Measurements from ENCODE around the gene PAN3.
"Not testable (repeated sequence)": the region's sequence is repeated elsewhere in the genome, so short reads cannot be mapped to it uniquely, and the experiment has no call there.

Gene PAN3, protein sequence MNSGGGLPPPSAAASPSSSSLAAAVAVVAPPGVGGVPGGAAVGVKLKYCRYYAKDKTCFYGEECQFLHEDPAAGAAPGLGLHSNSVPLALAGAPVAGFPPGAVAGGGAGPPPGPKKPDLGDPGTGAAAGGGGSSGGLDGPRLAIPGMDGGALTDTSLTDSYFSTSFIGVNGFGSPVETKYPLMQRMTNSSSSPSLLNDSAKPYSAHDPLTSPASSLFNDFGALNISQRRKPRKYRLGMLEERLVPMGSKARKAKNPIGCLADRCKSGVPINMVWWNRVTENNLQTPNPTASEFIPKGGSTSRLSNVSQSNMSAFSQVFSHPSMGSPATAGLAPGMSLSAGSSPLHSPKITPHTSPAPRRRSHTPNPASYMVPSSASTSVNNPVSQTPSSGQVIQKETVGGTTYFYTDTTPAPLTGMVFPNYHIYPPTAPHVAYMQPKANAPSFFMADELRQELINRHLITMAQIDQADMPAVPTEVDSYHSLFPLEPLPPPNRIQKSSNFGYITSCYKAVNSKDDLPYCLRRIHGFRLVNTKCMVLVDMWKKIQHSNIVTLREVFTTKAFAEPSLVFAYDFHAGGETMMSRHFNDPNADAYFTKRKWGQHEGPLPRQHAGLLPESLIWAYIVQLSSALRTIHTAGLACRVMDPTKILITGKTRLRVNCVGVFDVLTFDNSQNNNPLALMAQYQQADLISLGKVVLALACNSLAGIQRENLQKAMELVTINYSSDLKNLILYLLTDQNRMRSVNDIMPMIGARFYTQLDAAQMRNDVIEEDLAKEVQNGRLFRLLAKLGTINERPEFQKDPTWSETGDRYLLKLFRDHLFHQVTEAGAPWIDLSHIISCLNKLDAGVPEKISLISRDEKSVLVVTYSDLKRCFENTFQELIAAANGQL

DNA sequence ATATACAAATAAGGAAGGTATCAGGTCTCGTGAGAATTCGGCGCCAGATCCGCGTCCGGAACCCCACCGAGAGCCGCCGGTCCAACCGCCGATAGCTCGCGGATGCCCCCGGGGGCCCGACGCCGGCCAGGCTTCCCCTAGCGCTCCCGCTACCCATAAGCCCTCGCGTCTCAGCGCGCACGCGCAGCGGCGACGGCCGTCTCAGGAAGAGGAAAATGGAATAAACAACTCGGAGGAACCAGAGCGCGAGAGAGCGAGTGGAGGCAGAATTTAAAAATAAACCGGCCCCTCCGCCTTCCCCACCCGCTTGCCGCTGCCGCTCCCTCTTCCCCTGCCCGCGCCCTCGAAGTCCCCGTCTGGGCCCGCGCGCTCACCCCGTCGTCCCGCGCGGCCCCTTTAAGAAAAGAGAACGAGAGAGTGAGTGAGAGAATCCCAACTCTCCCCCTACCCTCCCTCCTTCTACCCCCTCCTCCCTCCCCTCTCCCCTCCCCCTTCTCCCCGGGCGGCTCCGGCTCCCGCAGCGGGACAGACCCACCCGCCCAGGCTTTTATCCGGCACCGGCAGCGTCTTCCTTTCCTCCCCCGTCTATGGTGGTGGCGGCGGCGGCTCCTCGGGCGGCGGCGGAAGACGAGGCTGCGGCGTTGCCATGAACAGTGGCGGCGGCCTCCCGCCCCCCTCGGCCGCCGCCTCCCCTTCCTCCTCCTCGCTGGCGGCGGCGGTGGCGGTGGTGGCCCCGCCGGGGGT is at the start of gene PAN3:
Gene PAN3 (plus strand): TSS at position 534 of the 744 bp plus-strand sequence. CDS start 113 bp downstream, at position 647.
- peak; percentile 65 to 70 for ATAC-seq

DNA sequence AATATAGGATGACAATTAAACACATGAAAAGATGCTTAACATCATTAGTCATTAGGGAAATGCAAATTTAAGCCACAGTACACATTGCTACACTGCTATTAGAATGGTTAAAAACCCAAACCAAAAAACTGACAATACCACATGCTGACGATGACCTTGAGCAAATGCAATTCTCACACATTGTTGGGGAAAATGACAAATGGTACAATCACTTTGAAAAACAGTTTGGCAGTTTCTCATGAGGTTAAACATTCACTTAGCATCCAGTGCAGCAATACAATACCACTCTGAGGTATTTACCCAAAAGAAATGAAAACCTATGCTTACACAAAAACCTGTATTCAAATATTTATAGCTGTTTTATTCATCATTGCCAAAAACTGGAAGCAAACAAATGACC is 49.3 kb upstream of the PAN3 start:
- no peak for ATAC-seq

DNA sequence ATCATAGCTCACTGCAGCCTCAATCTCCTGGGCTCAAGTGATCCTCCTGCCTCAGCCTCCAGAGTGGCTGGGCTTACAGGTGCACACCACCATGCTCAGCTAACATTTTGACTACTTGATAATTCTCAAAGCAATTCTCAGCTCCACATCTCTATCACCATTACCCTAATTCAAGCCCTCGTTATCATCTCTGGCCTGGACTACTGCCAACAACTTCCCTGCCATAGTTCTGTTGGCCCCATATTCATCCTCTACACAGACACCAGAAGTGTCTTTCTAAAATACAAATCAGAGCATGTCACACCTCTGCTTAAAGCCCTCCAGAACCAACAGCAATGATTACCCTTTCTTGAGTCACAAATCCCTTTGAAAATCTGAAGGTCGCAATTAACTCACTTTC is 45.9 kb upstream of the PAN3 start:
- no peak for ATAC-seq

DNA sequence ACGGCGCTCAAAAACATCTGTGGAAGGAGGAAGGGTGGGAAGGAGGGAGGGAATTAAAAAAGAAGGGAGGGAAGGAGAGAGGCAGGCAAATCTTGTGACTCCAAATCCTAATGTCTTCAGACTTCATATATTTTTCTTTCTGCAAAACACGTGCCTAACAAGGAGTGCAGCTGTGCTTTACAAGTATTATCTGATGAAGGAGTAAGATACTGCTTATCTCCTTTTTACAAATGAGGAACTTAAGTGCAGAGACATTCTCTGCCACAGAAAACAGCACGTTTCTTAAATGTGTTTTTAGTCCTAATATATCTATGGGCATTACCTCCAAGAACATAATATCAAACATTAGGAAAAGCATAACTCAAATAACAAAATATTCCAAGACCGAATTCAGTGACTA is 44.5 kb upstream of the PAN3 start:
- ATAC-seq, result no peak

DNA sequence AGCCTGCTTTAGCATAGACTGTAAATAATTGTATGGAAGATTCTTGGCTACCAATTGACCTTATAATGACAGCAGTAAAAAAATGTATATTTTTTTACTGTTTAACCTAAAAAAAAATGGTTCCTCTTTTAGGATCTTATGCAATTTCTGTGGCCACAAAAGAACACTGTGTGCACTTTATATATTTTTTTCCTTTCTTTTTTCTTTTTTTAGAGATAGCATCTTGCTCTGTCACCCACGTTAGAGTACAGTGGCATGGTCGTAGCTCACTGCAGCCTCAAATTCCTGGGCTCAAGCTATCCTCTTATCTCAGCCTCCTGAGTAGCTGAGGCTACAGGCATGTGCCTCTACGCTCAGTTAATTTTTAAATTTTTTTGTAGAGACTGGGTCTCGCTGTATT is 44.0 kb upstream of the PAN3 start:
- no peak for ATAC-seq

DNA sequence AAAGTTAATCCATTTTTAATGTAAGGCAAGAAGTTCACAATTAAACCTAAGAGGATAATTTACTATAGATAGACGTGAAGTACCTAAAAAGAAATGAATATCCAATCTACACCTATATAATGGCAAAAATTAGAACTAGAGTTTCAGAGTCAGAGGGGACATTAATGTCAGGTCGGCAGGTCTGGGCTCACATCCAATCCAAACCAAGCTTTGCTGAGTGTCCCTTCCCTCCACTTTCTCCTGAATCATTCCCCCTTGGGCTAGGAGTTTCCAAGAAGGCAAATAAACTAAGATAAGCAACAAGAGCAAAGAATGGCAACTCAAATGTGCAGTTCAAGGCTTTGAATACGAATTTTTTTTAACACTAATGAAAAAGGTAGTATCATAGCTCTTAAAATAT is 40.8 kb upstream of the PAN3 start:
- no peak for ATAC-seq

DNA sequence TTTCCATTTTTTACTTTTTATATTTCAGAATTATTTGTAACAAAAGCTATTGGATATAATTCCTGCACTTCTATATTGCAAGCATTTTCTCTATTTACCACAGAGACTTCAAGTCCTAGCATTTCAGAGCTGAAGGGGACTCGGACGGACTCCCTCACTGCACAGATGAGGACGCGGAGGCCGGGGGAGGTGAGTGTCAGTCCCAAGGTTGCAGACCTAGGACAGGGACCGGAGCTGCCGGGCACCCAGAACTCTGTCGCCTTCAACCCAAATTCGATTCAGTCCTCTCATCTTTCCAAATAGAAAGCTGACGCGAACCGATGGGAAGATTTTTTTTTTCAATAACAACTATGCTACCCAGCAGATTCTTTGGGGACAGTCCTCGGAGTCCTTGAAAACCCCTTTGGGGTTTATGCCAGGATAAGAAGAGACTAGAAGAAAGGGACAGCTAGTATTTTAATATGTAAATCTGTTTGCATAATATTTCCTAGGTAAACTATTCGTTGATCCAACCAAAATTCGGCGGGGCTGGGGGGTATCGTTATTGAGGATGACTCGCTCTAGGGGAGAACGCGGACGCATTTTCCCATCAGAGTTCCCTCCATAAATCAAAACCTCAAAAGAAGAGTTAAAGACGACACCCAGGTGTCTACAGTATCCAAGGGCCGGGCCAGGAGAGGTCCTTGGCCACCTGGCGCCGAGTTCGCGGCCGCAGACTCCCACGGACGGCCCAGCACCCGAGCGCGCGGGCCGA is 38.8 kb upstream of the PAN3 start:
- ATAC-seq, result no peak

DNA sequence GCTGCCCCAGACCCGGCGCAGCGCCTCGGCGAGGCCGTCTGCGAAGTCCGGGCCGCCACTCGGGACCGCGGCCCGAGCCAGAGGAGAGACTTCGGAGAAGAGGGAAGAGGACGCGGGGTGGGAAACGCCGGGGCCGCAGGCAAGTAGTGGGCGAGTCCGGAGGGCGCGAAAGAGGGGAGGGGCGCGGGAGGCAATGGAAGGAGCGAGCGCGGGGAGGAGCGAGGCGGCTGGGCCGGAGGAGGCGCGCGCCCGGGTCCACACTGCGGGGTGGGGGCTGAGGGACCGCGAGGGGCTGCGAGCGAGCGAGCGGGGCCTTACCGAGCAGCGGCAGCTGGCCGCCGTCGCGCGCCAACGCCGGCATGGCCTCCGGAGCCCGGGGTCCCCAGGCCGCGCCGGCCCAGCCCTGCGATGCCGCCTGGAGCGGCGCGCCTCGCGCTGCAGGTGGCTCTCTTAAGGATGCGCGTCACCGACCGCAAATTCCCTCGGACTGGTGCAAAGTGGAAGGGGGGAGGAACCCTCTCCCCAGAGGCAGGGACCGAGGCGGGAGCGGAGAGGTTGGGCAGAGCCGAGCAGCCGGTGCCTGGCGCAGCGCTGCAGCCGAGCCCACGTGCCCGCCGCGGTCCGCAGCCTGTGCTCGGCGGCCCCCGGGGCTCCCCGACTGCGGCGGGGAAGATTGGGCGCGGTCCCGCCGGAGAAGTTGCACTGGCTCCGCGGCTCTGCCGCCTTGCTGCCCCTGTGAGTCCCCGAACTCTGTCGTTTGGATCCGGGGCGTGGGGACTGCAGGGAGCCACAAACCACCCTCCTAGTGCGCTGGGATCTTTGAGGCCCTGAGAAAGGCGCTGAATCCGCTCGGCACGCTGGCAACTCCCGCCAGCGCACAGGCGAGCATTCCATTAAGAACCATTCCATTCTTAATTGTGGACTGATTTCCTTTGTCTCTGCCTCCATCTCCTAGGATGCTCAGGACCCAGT is 37.9 kb upstream of the PAN3 start, which contains the start of gene FLT3:
Gene FLT3 (minus strand): TSS at position 427 of the 972 bp plus-strand sequence. CDS start 66 bp downstream, at position 361.
- ATAC-seq, result peak; percentile 33 to 55

DNA sequence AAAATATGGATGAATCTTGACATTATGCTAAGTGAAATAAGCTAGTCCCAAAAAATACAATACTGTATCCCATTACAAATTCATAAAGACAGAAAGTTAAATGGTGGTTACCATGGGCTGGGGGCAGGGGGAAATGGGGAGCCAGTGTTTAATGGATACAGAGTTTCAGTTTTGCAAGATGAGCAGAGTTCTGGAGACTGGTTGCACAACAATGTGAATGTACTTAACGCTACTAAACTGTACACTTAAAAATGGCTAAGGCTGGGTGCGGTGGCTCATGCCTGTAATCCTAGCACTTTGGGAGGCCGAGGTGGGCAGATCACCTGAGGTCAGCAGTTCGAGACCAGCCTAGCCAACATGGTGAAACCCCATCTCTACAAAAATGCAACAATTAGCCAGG is 36.5 kb upstream of the PAN3 start:
- not testable (repeated sequence) for ATAC-seq

DNA sequence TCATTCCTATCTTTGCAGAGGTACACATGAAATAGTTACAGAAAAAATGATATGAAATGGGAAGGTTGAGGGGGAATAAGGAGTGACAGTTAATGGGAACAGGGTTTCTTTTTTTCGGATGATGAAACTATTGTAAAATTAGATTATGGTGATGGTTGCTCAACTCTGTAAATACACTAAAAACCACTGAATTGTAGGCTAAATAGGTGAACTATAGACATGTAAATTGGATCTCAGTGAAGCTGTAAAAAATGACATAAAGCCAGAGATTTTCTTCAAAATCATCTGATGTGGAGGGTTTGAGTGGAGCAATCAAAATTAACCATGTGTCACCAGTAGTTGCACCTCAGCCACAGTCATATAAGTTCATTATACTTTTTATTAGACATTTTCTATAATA is 31.4 kb upstream of the PAN3 start:
- no peak for ATAC-seq

DNA sequence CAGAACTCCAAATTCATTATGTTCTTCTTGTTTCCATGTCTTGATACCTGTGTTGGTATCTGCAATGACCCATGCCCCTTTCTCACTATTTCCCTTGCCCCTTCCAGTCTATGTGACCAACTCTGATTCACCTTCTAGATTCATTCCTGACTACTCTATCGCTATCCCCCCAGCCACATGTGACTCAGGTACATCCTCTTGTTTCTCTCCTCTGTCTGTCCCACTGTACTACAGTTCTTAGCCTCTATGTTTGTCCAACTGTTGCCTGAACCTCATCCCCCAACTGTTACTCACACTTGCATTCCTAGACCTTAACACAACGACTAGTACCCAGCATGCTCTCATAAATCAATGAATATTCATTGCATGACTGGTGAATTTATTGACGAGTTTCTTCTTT is 27.9 kb upstream of the PAN3 start:
- no peak for ATAC-seq

DNA sequence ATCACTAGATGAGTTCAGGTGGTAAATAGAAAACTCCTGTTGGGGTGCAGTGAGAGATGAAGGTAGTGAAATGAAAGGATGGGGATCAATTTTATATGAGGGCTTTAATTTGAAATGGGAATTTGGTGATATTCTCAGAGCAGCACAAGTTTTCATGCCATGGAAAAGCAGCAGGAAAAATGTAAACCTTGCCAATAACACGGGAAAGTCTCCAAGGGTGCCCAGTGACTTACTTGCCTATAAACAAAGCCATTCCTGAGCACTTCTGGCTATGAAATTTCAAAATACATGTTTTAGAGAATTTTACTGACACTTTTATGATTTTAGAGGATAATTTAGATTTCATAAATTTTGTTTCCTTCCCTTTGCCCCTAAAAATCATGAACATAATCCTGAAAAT is 21.6 kb upstream of the PAN3 start:
- ATAC-seq, result no peak

DNA sequence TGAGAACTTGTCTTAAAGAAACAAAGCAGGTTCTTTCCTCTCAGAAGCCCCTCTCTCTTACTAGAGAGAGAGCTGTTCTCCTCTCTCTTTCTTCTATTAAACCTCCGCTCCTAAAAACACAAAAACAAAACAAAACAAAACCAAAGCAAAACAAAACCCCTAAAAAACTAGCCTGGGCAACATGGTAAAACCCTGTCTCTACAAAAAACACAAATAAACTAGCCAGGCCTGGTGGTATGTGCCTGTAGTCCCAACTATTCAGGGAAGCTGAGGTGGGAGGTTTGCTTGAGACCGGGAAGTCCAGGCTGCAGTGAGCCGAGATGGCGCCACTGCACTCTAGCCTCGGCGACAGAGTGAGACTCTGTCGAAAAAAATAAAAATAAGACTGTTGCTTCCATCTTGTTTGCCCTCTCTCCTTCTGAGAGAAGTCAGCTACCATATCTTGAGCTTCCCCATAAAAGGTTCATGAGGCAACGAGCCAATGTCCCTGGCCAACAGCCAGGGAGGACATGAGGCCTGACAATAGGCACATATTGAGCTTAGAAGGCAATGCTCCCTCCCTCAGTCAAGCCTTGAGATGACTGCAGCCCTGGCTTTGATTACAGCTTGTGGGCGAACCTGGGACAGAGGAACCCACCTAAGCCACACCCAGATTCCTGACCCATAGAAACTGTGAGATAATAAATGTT is 20.5 kb upstream of the PAN3 start:
- ATAC-seq, result no peak

DNA sequence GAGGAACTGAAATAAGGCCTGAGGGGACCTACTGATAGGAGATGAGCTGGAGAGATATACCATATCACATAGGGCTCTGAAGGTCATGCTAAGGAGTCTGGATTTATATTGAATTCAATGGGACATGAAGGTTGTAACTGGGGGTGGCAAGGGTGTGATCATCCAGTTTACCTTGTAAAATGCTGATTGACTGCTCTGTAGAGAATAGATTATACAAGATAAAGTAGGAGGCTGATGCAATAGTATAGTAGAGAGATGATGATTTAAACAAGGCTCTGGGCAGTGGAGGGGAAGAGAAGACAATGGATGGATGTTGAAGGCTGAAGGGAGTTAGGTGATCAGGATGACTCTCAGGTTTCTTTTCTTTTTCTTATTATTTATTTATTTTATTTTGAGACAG is 18.0 kb upstream of the PAN3 start:
- no peak for ATAC-seq

DNA sequence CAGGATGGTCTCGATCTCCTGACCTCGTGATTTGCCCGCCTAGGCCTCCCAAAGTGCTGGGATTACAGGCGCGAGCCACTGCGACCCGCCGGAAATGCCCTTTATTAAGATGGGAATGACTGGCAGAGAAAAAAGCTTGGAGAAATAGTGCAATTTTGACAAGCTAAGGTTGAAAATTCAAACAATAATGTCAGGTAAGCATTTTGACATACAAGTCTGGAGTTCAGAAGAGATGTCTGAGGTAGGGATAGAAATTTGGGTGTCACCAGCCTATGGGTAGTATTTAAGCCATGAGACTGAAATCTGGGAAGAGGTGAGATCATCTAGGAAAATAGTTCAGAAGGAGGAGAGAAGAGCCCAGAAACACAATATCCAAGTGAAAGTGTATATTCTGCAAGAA is 17.1 kb upstream of the PAN3 start:
- no peak for ATAC-seq

DNA sequence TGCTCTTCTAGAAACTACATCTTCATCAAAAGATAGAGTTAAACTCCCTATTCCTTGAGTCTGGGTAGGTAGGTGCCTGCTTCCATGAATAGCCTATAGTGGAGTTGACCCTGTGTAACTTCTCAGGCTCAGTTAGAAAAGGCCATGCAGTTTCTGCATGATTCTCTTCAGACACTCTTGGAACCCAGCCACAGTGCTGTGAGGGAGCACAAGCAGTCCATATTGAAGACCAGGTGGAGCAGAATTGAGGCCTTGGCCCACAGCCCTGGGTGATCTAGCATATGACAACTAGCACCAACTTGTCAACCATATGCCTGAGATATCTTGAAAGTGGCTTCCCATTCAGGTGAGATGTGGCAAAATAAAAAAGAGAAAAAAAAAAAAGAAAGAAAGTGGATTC is 10.3 kb upstream of the PAN3 start:
- ATAC-seq, result no peak

DNA sequence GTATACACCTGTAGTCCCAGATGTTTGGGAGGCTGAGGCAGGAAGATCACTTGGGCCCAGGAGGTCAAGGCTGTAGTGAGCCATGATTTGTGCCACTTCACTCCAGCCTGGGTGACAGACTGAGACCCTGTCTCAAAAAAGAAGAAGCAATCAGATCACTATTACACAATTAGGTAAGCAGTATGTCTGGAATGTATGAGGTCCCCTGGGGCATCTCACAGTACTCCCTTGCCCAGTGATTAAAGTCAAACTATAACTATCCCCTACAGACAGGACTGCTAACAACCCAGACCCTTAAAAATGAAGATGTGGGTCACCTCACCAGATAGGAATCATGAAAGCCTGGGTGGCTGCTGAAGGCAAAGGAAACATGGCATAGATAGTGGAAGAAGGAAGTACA is 9.4 kb upstream of the PAN3 start:
- no peak for ATAC-seq

DNA sequence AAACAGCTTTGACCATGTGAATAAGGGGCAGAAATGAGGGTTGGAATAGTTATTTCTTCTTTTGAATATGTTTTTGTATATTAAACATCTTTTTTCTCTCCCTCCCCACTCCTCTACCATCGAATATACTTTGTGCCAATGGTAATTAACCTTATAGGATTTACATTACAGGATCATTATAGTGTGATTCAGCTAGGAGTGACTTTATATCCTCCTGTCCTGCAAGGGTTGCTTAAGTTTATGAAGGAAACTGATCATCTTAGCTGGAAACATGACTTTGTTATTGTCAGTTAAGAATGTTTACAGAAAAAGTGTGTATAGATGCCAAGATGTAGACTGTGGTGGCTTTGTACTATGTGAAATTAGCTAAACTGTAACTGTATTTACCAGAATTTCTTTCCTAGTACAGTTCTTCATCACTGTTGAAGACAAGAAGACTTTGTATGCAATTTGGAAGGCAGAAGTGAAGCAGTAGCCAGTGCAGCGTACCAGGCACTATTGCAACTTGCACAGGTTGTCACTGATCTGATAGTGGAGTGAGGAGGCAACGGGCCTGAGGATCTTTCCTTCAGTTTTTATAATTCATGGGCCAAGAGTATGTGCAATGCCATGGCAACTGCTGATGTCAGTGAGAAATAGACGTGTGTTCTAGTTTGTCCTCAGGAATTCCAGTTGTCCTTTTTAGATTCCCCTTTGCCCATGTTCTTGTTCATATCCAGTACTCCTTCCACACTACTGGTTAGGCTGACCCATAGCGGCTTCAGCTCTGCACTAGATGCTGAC is 8.2 kb upstream of the PAN3 start:
- ATAC-seq, result no peak

DNA sequence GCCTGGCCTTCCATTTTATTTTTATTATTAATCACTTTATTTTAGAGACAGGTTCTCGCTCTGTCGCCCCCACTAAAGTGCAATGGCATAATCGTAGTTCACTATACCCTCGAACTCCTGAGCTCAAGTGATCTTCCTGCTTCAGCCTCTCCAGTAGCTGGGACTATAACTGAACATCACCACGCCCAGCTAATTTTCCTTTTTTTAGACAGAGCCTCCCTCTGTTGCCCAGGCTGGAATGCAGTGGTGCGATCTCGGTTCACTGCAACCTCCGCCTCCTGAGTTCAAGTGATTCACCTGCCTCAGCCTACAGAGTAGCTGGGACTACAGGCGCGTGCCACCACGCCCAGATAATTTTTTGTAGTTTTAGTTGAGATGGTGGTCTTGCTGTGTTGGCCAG is 6.7 kb upstream of the PAN3 start:
- ATAC-seq, result no peak

DNA sequence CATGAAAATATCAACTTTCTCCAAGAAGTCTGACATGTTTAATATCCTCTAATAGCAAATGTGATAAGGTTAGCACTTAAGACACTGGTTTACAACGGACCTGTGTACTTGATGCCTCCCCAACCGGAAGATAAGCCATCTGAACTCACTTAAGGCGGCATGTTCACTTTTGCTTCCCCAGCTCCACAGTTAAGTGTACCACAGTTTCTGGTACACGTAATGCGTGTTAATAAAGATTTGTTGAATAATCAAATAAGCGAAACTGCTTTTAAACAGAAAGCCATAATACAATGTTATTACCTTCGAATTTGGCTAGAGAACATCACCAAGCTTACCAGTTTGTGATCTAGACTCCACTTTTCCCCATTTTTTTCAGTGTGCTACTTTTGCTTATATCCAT is 1.4 kb upstream of the PAN3 start:
- no peak for ATAC-seq
